GM12892 (cell line): Measurements from ENCODE around the gene SLC4A4.

Experiments
- POLR2A ChIP-seq: IDR thresholded peaks from 2 replicates; pipeline ENCODE4 v1.6.1; 2011; ENCODE audit warnings: low read depth, low read length, control low read depth
- POLR2AphosphoS5 ChIP-seq: IDR thresholded peaks from 2 replicates; pipeline ENCODE4 v1.6.1; 2011; ENCODE audit warnings: low read depth, low read length, control low read depth
- TAF1 ChIP-seq: IDR thresholded peaks from 2 replicates; pipeline ENCODE4 v1.6.1; 2011; ENCODE audit warnings: low read depth, mild to moderate bottlenecking, control low read depth, low read length, borderline replicate concordance

- TF ChIP-seq POLR2AphosphoS5 = no peak
- no peak for TF ChIP-seq POLR2A
- TF ChIP-seq TAF1 = no peak
Observed at GRCh38 chr4:71307729-71308128, 31.1 kb upstream of the SLC4A4 start.
